ENCODE results near the gene MIER2. TPM values are rescaled to one million over a fixed set of nuclear protein-coding genes. Genes with fewer than 3 reads are reported as not detected.
"Not testable (repeated sequence)": the region's sequence is repeated elsewhere in the genome, so short reads cannot be mapped to it uniquely, and the experiment has no call there.

Gene MIER2
- total RNA-seq, 1 experiment from 2014 or later, result 22.8 TPM

DNA sequence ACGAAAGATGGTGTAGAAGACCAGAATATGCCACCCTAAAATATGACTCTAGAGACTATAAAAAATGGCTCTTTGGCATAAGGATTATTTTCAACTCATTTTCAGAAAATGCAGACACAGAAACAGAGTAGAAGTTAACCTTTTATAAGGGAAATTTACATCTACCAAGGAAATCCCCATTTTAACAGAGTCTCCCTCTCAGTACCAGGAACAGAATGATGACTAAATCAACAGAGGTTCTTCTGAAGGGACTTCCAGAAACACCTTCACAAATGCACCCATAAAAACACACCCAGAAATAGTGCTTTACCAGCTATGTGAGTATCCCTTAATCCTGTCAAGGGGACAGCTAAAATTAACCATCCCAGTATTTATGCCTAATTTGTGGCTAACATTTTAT is 82.5 kb downstream of the MIER2 start:
- BruUV-seq (replicated peaks), result no TSS peak
- Mint-ChIP-seq H3K9me3 (ENCODE audit: low read depth, unreplicated experiment) (no peaks in the 10 kb centered on the region), H3K27ac (ENCODE audit: unreplicated experiment) (no peak overlapping the region), H3K4me1 (ENCODE audit: low read depth, unreplicated experiment) (no peaks in the 10 kb centered on the region), H3K4me3 (ENCODE audit: low read depth, unreplicated experiment) (no peak overlapping the region), H3K27me3 (ENCODE audit: unreplicated experiment) (no peaks in the 10 kb centered on the region), H3K36me3 (ENCODE audit: insufficient read depth, unreplicated experiment) (peaks cover 4% of the 10 kb centered on the region)
- DNase-seq, result no peak
- TF ChIP-seq, protein P1, sequence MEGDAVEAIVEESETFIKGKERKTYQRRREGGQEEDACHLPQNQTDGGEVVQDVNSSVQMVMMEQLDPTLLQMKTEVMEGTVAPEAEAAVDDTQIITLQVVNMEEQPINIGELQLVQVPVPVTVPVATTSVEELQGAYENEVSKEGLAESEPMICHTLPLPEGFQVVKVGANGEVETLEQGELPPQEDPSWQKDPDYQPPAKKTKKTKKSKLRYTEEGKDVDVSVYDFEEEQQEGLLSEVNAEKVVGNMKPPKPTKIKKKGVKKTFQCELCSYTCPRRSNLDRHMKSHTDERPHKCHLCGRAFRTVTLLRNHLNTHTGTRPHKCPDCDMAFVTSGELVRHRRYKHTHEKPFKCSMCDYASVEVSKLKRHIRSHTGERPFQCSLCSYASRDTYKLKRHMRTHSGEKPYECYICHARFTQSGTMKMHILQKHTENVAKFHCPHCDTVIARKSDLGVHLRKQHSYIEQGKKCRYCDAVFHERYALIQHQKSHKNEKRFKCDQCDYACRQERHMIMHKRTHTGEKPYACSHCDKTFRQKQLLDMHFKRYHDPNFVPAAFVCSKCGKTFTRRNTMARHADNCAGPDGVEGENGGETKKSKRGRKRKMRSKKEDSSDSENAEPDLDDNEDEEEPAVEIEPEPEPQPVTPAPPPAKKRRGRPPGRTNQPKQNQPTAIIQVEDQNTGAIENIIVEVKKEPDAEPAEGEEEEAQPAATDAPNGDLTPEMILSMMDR (IDR thresholded peaks at IDR 0.05; ENCODE audit: unreplicated experiment), result no peak
- intact Hi-C loops (cut with micrococcal nuclease; ENCODE audit: unreplicated experiment), result no loop called here
- CTCF ChIA-PET, result no interaction called here

DNA sequence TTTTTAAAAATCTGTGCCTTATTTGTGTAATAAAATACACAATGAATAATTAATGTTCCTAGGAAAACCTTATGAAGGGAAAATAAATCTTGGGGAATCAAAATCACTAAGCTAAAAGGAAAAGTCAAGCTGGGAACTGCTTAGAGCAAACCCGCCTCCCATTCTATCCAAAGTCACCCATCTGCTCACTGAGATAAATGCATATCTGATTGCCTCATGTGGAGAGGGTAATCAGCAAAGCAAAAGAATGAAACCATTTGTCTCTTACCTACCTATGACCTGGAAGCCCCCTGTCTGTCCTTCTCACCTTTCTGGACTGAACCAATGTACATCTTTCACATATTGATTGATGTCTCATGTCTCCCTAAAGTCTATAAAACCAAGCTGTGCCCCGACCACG is 87.8 kb downstream of the MIER2 start:
- DNase-seq; H3K27ac Mint-ChIP-seq (ENCODE audit: unreplicated experiment); H3K9me3 Mint-ChIP-seq (ENCODE audit: low read depth, unreplicated experiment); H3K36me3 Mint-ChIP-seq (ENCODE audit: insufficient read depth, unreplicated experiment); H3K4me1 Mint-ChIP-seq (ENCODE audit: low read depth, unreplicated experiment); BruUV-seq (replicated peaks); H3K27me3 Mint-ChIP-seq (ENCODE audit: unreplicated experiment); intact Hi-C loops (cut with micrococcal nuclease; ENCODE audit: unreplicated experiment); H3K4me3 Mint-ChIP-seq (ENCODE audit: low read depth, unreplicated experiment); CTCF ChIA-PET: not testable (repeated sequence)

Other genes with a start within 250 kb of the MIER2 start
- 4.0 and 4.3 TPM in 2 replicates for gene OR4F17, start 237.7 kb downstream of the MIER2 start, total RNA-seq (2022)
- 113 and 126 TPM in 2 replicates for gene PLPP2, start 53.4 kb downstream of the MIER2 start, total RNA-seq (2022)
- gene C2CD4C, start 64.4 kb upstream of the MIER2 start, total RNA-seq (2022), result 0.12 and 0.15 TPM in 2 replicates
- 8.3 and 8.4 TPM in 2 replicates for gene SHC2, start 116.2 kb upstream of the MIER2 start, total RNA-seq (2022)
- 0.34 and 0.47 TPM in 2 replicates for gene MADCAM1, start 151.7 kb upstream of the MIER2 start, total RNA-seq (2022)
- gene TPGS1, start 162.7 kb upstream of the MIER2 start, total RNA-seq (2022), result 8.6 and 9.0 TPM in 2 replicates
- 46.1 and 50.6 TPM in 2 replicates for gene CDC34, start 187.0 kb upstream of the MIER2 start, total RNA-seq (2022)
- gene GZMM, start 199.3 kb upstream of the MIER2 start, total RNA-seq (2022), result 0.42 TPM in 1 of 2 replicates, not detected in the other
- gene BSG, start 227.8 kb upstream of the MIER2 start, total RNA-seq (2022), result 354 and 394 TPM in 2 replicates
- 0.09 and 0.32 TPM in 2 replicates for gene HCN2, start 245.1 kb upstream of the MIER2 start, total RNA-seq (2022)